Suprapubic skin (tissue), 3 donors: ENCODE measurements around the gene CEP95.

Experiments used
- CTCF ChIP-seq, 2 donors: fragments of 200-600 bp in 1 of 2; fragments of 450-650 bp in 1 of 2; sonication (generic) in 1 of 2; IDR thresholded peaks; one replicate each; pipeline ENCODE4 v1.5.1; 2016 to 2019; ENCODE audit warnings: antibody characterized with exemption in 2 of 2, mild to moderate bottlenecking in 1 of 2, moderate library complexity in 1 of 2
- POLR2A ChIP-seq, 2 donors: fragments of 450-650 bp; IDR thresholded peaks; one replicate each; pipeline ENCODE4 v1.6.1; 2017; ENCODE audit warnings: antibody characterized with exemption in 2 of 2, mild to moderate bottlenecking in 2 of 2, moderate library complexity in 2 of 2

DNA sequence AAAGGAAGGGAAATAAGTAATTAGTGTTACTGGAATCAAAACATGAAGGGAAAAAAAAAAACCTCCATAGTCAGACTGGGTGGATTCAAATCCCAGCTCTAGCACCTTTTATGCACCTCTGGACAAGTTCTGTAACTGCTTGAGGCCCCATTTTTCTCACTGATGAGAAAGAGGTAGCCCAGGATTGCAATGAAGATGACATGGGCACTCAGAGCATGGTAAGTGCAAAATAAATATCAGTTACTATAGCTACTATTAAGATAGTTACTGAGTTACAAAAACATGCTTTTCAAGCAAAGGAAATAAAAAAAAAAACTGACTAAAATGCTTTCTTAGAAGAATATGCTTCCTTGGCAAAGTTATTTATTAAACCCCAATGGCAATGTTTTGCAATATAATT is 58.8 kb downstream of the CEP95 start:
- TF ChIP-seq POLR2A (IDR thresholded peaks at IDR 0.05) = no peak
- no peak for TF ChIP-seq CTCF (IDR thresholded peaks at IDR 0.05)
